LNCAP (cell line): ENCODE measurements around the gene MTFP1.

Experiments
- TF ChIP-seq, protein P1 (sequence below): fragments of 450-650 bp; IDR thresholded peaks from 2 replicates; pipeline ENCODE4 v1.5.1; 2017; ENCODE audit warnings: mild to moderate bottlenecking

Gene MTFP1

DNA sequence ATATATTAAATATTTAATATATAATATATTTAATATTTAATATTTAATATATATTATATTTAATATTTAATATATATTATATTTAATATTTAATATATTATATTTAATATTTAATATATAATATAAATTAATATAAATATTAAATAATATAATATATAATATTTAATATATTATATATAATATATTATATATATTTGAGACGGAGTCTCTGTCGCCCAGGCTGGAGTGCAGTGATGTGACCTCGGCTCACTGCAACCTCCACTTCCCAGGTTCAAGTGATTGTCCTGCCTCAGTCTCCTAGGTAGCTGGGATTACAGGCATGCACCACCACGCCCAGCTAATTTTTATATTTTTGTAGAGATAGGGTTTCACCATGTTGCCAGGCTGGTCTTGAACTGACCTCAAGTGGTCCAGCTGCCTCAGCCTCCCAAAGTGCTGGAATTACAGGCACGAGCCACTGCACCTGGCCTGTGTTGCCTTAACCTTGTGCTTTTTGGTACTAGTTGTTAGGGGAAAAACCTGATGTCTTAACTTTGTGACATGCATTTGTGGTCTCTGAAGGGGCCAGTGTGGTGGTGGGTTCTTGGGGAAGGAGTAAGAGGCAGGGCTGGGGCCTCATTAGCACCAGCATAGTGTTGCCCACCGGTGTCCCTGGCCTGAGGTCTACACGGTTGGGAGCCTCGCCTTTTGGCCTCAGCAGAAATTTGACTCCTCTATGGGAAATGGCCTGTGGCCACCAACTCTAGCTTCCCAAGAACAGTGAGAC lies 29.7 kb downstream of the MTFP1 start:
- TF ChIP-seq, protein P1, sequence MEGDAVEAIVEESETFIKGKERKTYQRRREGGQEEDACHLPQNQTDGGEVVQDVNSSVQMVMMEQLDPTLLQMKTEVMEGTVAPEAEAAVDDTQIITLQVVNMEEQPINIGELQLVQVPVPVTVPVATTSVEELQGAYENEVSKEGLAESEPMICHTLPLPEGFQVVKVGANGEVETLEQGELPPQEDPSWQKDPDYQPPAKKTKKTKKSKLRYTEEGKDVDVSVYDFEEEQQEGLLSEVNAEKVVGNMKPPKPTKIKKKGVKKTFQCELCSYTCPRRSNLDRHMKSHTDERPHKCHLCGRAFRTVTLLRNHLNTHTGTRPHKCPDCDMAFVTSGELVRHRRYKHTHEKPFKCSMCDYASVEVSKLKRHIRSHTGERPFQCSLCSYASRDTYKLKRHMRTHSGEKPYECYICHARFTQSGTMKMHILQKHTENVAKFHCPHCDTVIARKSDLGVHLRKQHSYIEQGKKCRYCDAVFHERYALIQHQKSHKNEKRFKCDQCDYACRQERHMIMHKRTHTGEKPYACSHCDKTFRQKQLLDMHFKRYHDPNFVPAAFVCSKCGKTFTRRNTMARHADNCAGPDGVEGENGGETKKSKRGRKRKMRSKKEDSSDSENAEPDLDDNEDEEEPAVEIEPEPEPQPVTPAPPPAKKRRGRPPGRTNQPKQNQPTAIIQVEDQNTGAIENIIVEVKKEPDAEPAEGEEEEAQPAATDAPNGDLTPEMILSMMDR, result no peak

DNA sequence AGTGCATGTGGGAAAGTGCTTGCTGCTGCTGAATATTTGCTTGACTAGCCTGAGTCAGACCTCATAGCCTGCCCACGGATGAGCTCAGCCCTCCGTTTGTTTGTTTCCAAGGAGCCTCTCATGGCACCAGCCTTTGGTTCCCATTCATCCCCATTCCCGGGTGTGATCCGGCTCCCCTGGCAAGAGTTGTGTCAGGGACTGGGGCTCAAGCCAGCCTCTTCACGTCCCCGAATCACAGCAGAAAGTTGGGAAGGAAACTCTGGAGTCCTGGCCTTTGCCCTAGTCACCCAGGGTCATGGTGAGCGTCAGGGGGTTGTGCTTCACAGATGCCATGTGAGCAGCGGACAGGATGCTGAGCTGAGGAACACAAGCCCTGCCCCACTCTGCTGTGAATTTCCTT lies 32.4 kb downstream of the MTFP1 start:
- TF ChIP-seq, protein P1, result no peak

DNA sequence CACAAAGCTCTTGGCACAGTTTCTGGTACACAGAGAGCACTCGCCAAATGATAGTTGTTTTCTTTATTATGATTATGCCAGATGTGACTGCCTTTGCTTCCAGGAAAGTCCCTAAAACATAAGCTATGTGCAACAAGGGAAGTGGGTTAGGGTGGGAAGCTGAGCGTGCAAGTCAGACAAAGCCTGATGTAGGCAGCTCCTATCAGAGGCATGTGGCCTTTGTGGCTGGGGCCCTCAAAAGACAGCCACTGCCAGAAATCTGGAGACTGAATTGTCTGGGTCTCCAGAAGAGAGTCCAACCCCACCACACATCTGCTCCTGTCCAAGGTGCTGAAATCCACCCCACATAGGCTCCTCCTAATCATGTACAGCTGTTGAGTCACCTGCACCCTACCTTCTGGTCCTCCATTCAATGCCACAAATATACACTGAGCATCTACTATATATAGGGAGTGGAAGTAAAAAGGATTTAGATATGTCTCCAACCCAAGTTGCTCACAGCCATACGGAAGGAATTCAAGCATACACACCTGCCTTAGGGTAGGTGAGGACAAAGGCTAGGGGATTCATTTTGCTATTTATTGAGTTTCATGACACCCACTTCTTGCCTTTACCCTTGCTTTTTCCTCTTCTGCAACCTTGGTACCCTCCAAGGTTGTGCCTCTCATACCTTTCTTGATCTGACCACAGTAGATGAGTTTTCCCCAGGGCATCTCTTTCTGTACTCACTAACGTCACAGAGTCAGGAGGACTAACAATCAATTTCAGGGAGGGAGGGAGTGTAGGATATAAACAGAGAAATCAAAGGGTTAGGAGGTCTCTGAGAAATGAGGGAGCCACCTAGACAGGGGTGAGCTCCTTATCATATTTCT lies 33.8 kb downstream of the MTFP1 start:
- TF ChIP-seq, protein P1, result no peak

DNA sequence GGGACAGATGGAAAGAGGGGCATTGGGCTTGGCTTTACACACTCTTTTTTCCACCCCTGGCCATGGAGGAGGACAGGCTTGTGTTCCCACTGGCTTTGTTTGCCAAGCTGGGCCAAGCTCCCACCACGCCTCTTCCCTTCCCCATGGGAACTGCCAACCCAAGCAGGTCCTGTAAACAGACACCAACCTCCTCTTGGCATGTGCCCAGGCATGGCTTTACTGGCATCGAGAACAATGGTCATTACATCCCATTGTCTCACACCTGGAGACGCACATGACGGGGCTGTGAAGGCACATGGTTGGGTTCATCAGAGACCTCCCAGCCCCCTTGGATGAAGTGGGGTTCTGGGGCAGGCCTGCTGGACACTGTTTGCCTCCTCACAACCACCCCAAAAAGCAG lies 34.6 kb downstream of the MTFP1 start:
- TF ChIP-seq, protein P1, result no peak

DNA sequence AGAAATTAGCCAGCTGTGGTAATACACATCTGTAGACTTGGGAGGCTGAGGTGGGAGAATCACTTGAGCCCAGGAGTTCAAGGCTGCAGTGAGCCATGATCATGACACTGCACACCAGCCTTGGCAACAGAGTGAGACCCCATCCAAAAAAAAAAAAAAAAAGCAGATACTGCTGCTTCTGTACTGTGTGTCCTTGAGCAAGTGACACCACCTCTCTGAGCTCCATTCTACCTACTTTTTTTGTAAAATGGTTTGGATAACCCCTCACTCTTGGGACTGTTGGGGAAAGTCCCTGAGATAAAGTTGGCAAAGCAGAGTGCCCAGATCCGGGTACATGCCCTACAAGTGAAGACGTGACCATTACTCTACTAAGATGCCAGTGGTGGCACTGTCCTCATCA lies 43.6 kb downstream of the MTFP1 start:
- TF ChIP-seq, protein P1, result no peak

DNA sequence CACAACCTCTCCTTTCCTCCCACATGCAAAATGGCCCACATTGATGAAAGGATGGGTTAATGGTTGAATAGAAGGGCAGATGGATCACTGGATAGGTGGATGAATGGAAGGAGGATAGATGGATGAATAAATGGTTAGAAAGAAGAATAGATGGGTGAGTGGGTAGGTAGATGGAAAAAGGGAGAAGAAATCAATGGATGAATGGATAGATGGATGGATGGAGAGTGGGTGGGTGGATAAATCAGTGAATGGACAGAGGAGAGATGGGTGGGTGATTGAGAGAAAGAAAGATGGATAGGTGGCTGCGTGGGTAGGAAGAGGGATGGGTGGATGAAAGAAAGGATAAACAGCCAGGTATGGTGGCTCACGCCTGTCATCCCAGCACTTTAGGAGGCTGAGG lies 45.1 kb downstream of the MTFP1 start:
- TF ChIP-seq, protein P1, result no peak

DNA sequence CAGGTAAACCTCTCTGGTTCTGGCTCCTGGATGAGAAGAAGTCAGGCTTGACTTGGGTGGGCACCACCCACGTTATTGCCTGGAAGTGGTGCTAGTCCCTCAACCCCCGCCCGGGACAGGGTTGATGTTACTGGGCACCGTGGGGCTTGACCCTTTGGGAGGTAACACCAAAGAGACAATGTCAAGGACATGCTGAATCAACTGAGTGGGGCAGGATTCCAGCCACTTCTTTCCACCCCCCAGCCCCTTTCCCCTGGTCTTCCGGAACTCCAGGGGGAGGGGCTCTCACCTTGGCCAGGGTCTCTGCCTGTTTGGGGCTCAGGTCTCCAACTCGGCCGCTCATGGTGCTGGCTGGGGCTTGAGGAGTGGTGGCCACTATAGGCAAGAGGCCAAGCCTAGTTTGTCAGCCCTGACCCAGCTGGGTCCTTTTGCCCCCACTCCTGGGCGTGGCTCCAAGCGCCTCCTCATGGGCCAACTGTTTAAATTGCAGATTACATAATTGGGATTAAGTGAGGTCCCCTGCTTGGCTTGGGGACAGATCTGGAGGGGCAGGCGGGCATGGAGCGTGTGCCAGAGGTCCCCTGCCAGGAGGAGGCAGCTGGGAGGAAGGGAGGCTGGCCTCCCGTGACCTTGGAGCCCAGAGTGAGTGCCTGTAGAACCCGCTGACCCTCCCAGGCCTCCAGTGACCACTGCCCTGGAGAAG lies 46.2 kb downstream of the MTFP1 start, which contains the start of gene SEC14L3:
TSS of gene SEC14L3 (minus strand) at position 402 of the 703 bp plus-strand sequence. CDS start at position 343, 59 bp downstream.
- TF ChIP-seq, protein P1, result no peak
